ENCODE results near the gene CCDC38. TPM values are rescaled to one million over a fixed set of nuclear protein-coding genes. Genes with fewer than 3 reads are reported as not detected.

The CCDC38 gene
- not detected in 2 replicates for total RNA-seq

DNA sequence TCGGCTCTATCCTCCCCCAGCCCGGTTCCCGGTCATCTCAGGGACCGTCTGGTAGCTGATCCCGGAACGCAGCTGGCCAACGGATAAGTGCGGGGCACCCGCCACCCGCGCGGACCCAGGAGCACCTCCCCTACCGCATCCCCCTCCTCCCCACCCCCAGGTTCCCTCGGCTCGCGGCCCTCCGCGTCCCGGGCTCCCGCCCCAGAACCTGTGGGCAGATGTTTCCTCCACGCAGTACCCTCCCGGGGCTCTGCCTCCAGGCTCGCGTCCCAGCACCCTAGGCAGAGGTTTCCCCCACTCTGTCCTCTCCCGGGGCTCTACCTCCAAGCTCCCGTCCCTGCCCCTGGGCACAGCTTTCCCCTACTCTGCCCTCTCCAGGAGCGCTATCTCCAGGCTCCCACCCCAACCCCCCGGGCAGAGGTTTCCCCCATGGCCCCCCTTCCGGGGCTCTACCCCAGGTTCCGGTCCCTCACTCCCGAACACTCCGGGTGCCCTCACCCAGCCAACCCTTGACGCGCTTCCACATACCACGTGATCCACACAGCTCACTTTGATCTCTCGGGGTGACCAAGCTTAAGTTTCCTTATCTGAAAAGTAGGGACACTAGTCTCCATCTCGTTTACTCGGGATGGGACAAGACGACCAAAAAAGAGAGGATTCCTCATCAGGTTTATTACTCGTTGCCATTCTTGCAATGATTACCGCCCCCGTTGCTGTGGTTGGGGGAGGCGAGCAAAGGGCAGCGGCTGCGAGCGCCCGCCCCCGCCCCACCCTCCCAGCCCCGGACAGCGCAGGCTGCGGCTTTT is at the start of gene CCDC38:
CCDC38 (minus strand) TSS at position 91 of the 806 bp plus-strand sequence. CDS start 6,105 bp downstream, outside the sequence.

DNA sequence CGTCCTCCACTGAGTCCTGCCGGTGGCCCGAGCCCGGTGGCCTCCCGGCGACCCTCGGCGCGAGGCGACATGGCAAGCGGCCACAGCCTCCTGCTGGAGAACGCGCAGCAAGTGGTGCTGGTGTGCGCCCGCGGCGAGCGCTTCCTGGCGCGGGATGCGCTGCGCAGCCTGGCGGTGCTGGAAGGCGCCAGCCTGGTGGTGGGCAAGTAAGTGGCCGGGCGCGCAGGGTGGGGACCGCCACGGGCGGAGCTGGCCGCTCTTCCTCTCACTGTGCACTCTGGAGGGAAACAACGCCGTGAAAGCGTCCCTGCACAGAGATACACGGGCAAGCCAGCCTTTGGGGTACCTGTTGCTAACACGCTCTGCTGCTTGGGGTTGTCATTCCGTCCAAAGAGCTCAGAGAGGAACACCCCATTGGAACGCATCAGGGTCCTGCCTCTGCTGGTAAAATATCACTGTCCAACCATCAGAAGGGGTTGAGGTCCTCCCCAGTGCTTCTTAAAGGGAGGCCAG is 972 bp upstream of the CCDC38 start, which contains the start of gene AMDHD1:
AMDHD1 (plus strand) TSS at position 2 of the 513 bp plus-strand sequence; CDS start at position 70, 68 bp downstream.

DNA sequence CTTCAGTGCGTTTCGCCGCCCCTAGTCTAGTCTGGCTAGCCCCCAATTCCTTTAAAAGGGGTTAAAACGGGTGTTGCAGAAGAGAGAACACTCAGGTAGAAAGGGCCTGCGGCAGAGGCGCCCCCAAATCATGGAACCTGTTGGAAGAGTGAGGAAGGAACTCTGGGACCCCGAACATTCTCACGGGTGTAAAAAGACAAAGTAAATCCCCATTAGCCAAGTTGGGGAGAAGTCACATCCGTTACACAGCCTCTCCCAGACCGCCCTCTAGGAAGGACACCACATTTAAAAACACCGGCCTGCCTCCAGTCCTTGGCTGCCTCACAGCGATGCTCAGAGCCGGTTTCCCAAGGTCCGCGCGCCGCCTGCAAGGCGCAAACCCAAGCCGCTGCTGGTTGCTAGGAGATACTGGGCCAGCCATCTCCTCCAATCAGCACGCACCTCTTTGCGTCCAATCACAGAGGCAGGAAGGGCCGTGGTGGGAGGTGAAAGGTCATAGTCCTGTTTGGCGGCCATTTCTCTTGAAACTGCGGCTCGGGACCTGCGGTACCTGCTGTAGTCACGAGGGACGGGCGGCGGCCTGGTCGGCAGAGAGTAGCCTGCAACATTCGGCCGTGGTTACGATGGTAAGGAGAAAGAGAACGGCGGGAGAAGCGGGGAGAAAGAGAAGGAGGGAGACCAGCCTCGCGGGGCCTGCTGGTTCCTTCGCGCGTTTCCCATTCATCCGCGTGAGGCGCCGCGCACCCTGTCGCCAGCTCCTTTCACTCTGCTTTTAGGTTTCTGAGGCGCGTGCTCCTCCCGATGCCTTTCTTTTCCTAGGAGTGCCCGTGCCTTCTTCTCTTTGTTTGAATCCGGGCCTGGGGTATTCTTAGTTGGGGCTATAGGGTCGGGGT is 83.7 kb downstream of the CCDC38 start, which contains the start of gene SNRPF:
SNRPF (plus strand) TSS at position 502 of the 893 bp plus-strand sequence; CDS start at position 624, 122 bp downstream.

Other genes starting within 250 kb of the CCDC38 start
- gene NTN4, start 151.8 kb downstream of the CCDC38 start, total RNA-seq: 0.59 and 2.1 TPM in 2 replicates
- gene SNRPF, start 83.7 kb downstream of the CCDC38 start, total RNA-seq: 7.4 and 7.7 TPM in 2 replicates
- 0.28 and 0.59 TPM in 2 replicates for gene AMDHD1, start 717 bp upstream of the CCDC38 start, total RNA-seq
- gene HAL, start 53.7 kb upstream of the CCDC38 start, total RNA-seq: 0.09 and 0.30 TPM in 2 replicates
- 93.8 and 97.4 TPM in 2 replicates for gene LTA4H, start 93.0 kb upstream of the CCDC38 start, total RNA-seq

Measured in smooth muscle cell of the umbilical artery (primary cell).